HG02884 (cell line): ENCODE measurements around the gene TARS3.
"Not testable (repeated sequence)": the region's sequence is repeated elsewhere in the genome, so short reads cannot be mapped to it uniquely, and the experiment has no call there.

Experiments used
- ATAC-seq: cut with Tn5 transposase; IDR thresholded peaks from one replicate; pipeline ENCODE4 v1.9.1; 2021; ENCODE audit warnings: mild to moderate bottlenecking, moderate library complexity; ENCODE audit not compliant: unreplicated experiment

Gene TARS3

DNA sequence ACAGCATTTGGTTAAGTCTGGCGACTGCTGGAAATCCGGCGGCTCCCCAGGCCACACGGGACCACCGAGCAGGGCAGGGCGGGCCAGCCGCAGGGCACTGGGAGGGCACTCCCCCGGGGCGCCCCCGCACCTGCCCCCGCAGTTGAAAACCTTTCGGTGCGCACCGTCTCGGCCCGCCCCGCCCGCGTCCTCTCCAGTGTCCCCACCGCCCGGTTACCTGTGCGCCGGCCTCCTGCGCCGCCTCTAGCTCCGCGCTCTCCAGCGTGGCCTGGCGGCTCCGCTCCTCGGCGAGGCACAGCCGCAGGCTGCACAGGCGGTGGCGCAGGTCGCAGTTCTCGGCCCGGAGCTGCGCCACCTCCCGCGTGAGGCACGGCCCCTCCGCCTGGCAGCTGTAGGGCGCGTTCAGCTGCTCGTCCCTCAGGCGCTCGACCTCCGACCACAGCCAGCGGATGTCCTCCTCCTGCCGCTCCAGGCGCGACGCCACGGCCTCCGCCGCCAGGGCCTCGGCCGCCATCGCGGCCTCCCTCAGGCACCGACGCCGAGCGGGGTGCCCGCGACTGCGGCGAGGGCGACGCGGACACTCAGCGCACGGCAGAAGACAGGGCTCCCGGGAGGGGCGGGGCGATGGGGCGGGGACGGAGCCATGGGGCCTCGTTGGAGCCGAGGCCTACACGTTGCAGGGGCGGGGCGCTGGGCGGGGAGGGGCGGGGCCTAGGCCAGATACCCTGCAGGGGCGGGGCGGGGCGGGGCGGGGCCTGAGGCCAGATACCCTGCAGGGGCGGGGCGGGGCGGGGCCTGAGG, at the start of gene TARS3:
TARS3 (minus strand) TSS at position 600 of the 801 bp plus-strand sequence; CDS start at position 514, 86 bp downstream.
- ATAC-seq: peak; percentile 76

- no peak for ATAC-seq
Observed at GRCh38 chr15:101773496-101774100, 49.3 kb upstream of the TARS3 start.

DNA sequence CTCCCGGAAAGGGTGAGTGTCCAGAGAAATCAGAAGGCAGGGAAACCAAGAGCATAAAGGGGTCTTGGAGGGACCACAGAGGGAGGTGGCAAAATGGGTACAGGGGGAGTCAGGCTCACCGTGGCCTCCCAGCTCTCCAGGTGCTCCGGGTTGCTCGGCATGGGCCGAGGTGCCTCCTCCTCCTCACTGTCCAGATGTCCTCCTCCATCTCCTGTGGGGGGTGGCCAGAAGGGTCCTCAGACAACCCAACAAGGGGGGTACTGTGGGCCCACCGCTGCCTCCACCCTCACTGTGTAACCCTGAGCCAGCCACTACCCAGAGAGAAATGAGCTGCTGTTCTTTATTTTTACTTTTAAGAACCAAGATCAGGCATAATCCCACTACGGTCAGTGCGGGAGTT, 48.6 kb upstream of the TARS3 start:
- ATAC-seq: no peak

DNA sequence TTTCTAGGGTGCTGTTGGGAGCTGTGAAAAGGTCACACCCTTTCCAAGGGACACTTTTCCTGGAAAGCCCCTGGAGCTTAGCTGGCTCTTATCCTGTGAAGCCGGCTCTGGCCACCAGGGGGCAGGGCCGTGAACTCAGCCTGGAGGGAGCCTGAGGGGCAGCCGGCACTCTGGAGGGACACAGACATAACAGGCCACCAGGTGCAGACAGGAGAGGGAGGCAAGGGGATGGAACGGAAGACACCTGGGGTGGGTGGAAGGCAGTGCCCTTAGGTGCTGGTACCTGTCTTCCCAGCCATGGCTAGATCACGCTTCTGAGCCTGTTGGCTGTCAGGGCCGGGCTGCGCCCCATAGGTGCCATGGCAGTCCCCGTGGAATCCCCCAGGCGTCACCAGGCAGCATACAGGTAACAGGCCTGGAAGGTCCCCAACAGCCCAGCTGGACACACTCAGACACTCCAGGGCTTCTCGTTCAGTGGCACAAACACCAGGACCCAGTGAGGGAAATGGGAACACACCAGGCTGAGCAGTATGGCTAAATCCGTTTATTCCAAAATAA, 42.9 kb upstream of the TARS3 start:
- not testable (repeated sequence) for ATAC-seq

DNA sequence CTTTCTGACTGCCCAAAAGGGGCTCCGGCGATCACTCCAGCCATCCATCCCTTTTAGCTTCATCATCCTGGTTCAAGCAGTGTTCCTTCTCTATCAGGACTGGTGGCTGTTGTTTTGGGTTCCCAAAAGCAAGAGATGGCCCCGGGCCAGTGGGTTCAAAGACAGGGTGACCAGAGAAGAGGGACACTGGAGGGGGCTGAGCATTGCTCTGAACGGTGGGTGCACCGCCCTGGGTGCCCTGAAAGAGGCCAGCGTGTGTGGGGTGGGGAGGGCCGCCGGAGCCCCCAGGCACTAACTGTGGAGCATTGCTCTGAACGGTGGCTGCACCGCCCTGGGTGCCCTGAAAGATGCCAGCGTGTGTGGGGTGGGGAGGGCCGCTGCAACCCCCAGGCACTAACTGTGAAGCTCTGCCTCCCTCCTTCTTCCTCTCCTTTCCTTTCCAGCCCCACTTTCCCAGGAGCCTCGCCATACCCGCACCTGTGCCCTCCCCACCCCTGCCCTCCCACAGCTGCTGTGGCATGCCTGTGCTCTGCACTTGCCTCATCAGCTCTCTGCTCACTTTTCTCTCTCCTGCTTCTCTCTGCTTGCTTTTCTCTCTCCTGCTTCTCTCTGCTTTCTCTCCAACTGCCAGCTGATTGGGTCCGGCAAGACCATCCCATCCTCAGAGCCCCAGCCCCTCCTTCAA, 41.6 kb upstream of the TARS3 start:
- no peak for ATAC-seq

DNA sequence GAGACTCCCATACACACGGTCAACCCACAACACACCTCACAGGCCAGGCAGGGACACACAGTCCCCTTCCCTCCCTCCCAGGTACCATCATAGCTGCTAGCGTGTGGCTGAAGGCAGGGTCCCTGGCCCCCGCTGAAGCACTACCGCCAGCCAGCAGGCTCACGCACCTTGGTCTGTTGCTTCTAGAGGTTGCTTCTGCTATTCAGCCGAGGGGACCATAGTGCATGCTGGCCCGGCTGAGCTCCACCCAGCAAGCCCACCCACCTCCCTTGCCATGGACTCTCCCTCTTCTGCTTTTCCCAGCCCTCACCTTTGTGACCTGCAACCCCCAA, 41.0 kb upstream of the TARS3 start:
- not testable (repeated sequence) for ATAC-seq

DNA sequence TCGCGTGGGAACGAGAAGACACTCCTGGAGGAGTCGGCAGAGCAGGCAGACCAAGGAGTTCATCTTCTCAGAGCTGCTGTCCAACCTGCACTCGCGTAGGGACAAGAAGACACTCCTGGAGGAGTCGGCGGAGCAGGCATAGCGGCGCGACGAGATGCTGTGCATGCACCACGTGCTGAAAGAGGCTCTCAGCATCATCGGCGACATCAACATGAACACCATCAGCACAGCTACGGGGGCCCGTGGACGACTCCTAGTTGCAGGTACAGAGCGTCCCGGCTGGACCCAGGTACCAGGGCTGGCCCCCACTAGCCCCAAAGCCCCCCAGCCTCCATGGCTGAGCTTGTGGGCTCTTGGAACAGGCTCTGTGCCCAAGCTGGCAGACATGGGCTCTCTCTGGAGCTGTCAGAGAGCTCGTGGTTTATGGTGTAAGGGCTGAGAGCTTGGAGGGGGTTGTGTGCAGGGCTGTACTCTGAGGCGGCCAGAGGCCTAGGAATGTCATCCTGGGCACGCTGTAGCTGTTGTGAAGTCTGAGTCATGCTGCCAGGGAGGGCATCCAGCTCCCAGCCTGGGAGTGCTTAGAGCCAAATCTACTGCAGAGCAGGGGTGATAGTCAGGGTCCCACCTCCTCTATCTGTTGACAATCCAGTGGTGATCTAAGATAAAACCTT, 40.5 kb upstream of the TARS3 start:
- ATAC-seq: not testable (repeated sequence)

GRCh38 chr15:101746716-101747082, 22.4 kb upstream of the TARS3 start:
- ATAC-seq: peak; percentile 25

GRCh38 chr15:101734837-101735236, 10.6 kb upstream of the TARS3 start:
- not testable (repeated sequence) for ATAC-seq

- ATAC-seq: no peak
Observed at GRCh38 chr15:101733545-101733944, 9.3 kb upstream of the TARS3 start.

DNA sequence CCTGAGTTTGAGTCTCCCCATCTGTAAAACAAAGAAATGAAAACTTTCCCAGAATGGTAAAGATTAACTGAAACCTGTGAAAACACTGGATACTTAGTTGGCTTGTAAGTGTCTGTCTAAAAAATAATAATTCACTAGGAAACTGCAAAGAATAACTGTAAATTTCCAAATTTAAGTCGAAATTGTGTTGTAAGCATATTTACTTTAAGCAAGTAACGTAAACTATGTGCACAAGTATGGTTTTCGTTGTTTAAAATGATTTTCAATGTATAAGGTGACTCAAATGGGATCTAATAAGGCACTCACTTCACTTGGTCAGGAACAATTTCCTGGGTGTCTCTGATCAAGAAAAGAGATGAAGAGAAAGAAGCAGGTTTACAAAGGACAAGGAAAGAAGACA, 8.5 kb upstream of the TARS3 start:
- no peak for ATAC-seq

DNA sequence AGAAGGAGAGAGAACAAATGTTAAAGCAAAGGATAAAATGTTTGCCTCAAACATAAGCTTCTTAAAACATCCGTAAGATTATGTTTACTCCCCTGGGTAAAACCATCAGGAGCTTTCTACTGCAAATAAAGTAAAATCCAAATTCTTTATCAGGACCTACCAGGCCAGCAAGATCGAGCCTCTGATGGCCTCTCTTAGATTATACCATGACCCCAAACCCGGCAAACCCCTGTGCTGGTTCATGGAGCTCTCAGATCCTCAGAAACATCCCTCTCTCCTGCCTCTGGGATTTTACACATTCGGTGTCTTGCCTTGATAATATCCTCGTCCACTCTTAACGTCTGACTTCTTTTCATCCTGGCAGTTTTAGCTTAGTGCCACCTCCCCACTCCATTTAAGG, 7.5 kb upstream of the TARS3 start:
- ATAC-seq: no peak

DNA sequence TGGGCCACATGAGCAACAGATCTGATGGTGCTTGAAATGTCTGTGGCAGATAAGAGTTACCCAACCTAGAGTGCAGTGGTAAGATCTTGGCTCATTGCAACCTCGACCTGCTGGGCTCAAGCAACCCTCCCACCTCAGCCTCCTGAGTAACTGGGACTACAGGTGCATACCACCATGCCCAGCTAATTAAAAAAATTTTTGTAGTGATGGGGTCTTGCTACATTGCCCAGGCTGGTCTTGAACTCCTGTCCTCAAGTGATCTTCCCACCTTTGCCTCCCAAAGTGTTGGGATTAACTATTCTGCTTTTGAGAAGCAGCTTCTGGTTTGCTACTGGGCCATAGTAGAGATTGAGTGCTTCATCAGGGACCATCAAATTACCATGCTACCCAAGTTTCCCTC, 2.9 kb upstream of the TARS3 start:
- no peak for ATAC-seq

- no peak for ATAC-seq
Observed at GRCh38 chr15:101725073-101725472, 800 bp upstream of the TARS3 start.

- ATAC-seq: no peak
Observed at GRCh38 chr15:101724675-101725005, 367 bp upstream of the TARS3 start.

GRCh38 chr15:101723171-101723873, 951 bp downstream of the TARS3 start:
- peak; percentile 48 for ATAC-seq

GRCh38 chr15:101718896-101719295, 5.4 kb downstream of the TARS3 start:
- ATAC-seq: no peak

GRCh38 chr15:101712078-101712477, 12.2 kb downstream of the TARS3 start:
- no peak for ATAC-seq

DNA sequence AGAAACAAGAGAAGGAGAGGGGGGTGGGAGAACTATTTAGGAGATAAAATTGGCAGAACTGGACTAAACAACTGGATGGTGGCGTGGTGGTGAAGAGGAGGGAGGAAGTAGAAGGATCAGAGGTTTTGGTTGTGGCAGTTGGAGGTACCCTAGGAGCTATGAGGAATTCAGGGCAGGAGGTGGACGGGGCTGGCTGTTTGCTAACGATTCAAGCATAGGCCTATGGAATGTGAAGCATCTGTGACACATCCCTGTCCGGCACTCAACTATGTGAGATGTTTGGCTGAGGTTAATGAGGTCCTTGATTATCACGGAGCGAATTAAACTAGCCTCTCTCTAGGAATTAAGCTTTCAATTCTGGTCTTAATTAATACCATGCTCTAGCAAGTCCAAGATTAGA, 13.5 kb downstream of the TARS3 start:
- ATAC-seq: no peak

- ATAC-seq: no peak
Observed at GRCh38 chr15:101709466-101709865, 14.8 kb downstream of the TARS3 start.

GRCh38 chr15:101707983-101708382, 16.3 kb downstream of the TARS3 start:
- ATAC-seq: no peak
